Fibroblast of skin of left biceps (primary cell): ENCODE data around the gene POGK.
"Not testable (repeated sequence)": the region's sequence is repeated elsewhere in the genome, so short reads cannot be mapped to it uniquely, and the experiment has no call there.

Experiments
- DNase-seq, 2 experiments: peaks; one replicate each; pipeline ENCODE4 v3.0.0-alpha.2; 2013; ENCODE audit warnings: low read depth in 2 of 2

POGK gene, protein sequence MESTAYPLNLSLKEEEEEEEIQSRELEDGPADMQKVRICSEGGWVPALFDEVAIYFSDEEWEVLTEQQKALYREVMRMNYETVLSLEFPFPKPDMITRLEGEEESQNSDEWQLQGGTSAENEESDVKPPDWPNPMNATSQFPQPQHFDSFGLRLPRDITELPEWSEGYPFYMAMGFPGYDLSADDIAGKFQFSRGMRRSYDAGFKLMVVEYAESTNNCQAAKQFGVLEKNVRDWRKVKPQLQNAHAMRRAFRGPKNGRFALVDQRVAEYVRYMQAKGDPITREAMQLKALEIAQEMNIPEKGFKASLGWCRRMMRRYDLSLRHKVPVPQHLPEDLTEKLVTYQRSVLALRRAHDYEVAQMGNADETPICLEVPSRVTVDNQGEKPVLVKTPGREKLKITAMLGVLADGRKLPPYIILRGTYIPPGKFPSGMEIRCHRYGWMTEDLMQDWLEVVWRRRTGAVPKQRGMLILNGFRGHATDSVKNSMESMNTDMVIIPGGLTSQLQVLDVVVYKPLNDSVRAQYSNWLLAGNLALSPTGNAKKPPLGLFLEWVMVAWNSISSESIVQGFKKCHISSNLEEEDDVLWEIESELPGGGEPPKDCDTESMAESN

DNA sequence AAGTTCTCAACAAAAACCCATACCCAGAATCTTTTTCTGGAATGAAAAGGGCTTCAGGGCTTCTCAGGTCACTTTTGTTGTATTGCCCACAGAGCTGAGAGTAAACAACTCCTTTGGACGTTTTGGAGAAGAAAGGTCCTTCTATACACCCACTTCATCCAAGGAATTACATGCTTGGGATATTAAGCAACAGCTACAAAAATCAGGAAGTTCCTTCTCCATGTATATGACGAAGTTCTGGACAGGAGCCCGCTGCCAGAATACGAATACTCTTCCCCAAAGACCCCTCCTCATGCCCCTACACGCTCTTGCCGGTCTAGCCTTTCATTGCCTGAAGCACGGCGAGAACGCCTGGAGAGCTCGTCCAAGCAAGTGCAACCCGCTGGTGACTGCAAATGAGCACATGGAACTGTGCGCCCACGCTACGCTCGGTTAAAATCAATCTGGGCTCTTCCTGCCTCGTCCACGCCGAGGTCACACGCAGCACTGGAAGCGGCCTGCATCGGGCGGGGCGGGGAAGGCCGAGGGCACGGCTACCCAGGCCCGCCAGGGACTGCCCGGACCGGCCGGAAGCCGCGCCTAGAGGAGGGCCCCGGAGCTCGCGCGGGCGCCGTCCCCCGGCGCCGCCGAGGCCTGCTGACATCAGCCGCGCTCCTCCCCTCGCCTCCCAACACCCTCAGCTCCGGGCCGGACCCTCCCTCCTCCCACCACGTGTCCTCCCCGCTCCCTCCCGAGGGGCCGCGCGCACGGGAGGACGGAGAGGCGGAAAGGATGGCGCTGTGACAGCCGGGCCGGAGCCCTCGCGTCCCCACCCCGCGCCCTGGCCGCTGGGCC is at the start of gene POGK:
Gene POGK, plus strand, starts transcription at position 710 of the 834 bp plus-strand sequence. CDS start 1,482 bp downstream, outside the sequence.
- DNase-seq: peak; percentile 57 to 59

DNA sequence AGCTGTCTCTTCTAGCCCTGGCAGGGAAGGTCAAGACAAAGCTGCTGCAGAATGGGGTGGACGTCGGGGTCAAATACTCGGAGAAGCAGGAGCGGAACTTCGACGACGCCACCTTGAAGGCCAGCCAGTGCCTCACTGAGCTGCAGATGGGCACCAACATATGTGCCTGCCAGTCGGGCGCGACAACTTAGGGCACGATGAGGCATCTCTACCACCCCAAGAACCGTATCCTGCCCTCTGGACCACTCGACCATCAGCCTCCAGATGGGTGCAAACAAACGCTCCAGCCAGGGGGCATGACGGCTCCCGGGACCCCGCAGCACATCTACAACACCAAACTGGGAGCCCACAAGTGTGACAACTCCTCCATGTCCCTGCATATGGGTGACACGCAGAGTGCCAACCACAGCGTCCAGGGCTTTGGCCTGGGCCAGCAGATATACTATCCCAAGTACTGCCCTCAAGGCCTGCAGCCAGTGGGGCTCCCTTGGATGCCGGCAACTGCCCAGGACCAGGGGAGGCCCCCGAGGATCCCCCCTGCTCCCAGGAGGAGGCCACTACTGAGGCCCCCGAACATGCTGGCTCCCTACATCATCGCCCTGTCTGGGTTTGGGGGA is 42.5 kb upstream of the POGK start:
- no peak for DNase-seq

DNA sequence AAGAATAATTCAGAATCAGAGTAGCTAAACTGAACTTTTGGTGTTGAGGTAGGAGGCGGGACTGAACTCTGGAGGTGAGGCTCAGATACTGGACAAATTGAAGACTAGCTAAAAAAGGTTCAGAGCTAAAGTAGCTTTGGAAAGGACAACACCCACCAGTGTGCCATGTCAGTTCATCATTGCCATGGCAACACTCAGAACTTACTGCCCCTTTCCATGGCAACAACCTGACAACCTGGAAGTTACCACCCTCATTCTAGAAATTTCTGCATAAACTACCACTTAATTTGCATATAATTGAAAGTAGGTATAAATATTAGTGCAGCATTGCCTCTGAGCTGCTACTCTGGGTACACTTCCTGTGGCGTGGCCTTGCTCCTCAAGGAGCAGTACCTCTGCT is 30.3 kb upstream of the POGK start:
- DNase-seq: no peak

DNA sequence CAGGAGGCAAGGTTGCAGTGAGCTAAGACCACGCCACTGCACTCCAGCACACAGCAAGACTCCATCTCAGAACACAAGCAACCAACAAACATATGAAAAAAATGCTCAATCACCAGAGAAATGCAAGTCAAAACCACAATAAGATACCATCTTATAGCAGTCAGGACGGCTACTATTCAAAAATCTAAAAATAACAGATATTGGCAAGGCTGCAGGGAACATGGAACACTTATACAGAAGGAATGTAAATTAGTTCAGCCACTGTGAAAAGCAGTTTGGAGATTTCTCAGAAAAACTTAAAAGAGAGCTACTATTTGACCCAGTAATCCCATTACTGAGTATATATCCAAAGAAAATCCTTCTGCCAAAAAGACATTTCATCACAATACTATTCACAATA is 27.6 kb upstream of the POGK start:
- no peak for DNase-seq

DNA sequence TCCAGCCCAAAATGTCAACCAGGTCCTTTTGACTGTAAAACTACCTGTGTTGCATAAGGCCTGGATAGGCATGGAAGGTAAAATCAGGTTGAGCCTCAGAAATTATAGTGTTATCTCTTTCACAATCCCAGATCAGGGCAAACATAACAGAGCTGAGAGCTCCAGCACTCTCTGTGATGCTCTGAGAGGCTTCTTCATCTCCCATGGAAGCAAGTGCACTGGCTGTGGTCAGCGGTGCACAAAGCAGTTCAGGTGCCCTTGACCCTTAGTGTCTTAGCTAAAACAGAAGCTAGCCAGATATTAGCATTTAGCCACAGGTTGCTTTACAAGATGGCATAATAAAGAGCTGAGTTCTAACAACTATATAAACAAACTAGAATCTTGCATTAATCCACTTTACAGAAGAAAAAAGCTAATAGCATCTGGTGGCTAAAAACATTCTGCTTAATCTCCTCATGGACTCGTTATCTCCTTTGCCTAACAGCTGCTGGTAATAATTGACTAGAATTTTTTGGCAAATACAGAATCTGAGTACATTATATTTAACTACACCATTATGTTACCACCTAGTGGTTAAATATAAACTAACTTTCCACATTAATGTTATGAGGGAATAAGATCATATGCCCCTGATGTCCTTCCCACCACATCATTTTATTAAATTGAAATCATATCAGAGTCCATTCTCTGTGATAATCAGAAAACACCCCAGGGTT is 25.6 kb upstream of the POGK start:
- DNase-seq: no peak

DNA sequence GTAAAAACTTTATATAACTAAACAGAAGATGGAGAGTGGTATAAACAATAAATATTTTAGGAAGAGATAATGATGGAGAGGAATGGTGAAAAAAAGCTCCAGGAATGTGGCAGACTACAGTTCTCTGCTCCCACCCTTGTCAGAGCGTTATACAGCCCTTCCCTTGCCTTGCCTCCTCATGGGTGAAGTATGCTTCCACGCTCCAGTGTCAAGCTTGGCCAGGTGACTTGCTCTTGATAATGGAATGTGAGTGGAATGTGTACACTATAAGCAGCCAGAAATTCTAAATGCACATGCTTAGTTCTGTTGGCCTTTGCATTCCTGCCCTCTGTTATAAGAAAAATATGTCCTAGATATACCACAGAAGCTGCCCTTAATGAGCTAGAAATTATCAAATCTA is 24.7 kb upstream of the POGK start:
- no peak for DNase-seq

DNA sequence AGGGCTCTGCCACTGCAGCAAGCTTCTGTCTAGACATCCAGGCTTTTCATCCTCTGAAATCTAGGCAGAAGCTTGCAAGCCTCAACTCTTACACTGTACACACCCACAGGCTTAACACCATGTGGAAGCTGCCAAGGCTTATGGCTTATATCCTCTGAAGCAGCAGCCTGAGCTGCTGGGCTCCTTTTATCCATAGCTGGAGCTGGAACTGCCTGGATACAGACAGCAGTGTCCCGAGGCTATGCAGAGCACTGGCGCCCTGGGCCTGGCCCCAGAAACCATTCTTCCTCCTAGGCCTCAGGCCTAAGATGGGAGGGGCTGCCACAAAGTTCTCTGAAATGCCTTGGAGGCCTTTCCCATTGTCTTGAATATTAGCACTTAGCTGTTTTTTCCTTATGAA is 19.3 kb upstream of the POGK start:
- DNase-seq: no peak

DNA sequence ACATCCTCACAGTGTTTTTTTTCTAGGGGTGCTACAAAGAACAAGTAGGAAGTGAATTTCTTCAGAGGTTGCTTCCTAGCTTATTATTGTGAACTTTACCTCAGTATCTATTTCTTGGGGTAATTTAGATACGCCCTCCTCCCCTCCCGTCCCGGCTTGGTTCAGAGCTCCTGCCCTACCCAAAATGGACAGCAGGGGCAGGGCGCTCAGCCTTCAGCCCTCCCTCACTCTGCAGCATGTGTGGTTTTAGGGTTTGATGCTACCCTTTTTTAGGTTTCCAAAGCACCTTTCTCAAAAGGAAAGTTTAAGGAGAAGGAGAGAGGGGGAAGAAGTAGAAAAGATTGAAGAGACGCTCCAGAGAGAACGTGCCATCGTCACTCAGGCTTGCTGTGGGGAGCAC is 16.9 kb upstream of the POGK start:
- DNase-seq: no peak

DNA sequence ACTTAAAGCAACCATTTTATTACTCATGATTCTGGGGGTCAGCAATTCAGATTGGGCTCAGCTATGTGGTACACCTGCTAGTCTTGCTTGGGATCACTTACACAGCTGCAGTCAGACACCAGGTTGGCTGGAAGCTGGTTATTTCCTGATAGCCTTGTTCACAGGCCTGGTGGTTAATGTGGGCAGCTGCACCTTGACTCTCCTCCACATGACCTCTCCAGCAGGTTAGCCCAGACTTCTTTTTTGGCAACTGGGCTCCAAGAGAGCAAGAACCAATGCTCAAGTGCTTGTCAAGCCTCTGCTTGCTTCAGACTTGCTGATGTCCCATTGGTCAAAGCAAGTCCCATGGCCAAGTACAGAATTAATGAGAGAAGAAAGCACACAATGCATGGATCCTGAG is 11.8 kb upstream of the POGK start:
- DNase-seq: no peak

DNA sequence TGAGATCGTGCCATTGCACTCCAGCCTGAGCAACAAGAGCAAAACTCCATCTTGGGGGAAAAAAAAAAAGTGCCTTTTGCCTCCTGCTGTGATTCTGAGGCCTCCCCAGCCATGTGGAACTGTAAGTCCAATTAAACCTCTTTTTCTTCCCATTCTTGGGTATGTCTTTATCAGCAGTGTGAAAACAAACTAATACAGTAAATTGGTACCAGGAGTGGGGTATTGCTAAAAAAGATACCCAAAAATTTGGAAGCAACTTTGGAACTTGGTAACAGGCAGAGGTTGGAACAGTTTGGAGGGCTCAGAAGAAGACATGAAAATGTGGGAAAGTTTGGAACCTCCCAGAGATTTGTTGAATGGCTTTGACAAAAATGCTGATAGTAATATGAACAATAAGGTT is 9.5 kb upstream of the POGK start:
- DNase-seq: not testable (repeated sequence)

DNA sequence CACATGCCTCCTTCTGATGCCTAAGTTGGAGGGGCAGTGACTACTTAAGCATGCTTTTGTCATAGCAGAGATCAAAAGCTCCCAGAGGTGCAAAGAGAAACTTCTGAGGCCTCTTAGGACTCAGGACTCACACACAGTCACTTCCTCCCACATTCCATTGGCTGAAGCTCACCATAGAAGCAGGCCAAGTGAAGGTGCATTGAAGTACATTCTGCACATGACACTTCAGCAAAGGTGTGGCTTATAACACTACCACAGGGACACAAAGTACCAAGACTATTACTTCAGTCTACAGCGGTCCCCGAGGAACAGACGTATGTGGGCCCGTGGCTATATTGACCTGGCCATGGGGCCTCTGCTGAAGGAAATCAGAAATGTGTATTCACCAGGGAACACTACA is 2.5 kb upstream of the POGK start:
- no peak for DNase-seq

DNA sequence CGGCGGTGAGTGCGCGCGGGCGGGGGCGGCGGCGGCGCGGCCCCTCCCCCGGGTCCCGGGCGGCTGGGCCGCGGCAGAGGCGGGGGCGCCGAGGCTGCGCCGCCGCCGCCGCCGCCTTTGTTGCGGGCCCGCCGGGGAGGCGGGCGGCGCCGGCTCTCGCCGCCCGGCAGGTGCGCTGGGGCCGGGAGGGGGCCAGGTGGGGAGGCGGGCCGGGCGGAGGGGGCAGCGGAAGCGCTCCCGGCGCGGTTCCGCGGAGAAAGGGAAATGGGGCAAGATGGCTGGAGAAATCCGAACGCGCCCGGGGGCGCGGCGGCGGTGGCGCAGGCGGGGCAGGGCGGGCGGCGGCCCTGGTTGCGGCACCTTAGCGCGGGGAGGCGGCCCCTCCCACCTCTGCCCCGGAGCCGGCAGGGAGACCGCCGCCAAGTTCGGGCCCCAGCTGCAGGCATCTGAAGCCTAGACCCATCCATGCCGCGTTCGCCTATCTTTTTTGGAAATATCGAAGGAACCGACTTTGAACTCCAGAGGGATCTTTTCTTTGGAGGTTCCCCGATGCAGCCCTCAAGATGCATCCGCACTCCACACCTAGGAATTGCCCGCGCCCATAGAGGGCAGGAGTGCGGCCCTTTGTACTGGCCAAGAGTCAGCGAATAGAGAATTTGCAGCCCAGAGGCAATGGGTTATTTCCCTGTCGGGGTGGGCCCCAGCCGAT is 479 bp downstream of the POGK start:
- DNase-seq: peak in 1 of 2 experiments; percentile 1

DNA sequence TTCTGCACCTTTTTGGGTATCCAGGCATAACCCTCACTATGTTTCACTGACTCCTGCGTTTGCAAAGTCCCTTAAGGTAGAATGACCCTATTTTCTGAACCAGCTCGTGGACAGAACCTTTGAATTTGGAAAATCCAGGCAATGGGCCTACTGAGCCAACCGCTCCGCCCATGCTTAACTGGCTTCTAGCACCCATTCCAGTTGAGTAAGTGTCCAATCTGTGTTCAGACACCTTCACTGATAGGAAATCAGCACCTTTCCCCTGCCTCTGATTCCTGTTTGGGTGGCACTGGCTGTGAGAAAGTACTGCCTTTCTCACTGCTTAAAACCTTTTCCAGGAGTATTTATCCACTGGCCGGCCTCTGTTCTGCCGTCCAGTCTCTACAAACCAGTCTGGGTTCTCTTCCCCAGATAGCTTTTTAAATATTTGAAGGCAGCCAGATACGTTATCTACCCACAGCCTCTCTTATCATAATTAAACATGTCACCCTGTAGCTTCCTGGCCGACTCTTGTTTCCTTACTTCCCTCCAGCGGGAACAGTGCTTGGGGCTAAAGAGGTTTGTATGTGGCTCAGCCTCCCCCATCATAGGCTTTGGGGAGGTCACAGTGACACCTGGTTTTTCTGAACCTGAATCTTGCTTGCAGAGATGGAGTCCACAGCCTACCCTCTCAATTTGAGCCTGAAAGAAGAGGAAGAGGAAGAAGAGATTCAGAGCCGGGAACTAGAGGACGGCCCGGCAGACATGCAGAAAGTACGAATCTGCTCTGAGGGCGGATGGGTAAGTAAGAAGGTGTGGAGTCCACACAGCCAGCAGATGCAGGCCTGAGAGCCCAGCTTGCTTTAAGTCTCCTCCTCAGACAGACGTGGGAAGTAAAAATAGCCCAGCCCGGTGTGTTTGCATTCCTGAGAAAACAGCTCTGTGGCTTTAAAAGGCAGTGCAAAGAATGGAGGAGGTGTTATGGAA is 1.3 kb downstream of the POGK start:
- no peak for DNase-seq

DNA sequence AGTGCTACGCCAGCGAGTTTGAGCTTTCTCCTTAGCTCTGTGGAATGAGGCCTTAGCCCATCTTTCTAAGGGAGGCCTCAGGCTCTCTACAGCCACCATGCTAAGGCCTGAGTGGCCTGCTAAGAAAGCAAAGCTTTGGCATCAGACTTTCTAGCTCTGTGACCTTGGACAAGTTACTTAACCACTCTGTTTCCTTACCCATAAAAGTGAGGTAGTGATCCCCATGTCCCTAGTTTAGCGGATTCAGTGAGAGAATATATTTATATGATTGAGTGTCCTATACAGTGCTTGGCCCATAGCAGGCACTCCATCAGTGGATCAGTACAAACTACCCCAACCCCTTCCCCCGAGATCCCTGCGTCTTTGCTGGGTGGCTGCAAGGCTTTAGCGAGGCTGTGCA is 4.0 kb downstream of the POGK start:
- DNase-seq: no peak

DNA sequence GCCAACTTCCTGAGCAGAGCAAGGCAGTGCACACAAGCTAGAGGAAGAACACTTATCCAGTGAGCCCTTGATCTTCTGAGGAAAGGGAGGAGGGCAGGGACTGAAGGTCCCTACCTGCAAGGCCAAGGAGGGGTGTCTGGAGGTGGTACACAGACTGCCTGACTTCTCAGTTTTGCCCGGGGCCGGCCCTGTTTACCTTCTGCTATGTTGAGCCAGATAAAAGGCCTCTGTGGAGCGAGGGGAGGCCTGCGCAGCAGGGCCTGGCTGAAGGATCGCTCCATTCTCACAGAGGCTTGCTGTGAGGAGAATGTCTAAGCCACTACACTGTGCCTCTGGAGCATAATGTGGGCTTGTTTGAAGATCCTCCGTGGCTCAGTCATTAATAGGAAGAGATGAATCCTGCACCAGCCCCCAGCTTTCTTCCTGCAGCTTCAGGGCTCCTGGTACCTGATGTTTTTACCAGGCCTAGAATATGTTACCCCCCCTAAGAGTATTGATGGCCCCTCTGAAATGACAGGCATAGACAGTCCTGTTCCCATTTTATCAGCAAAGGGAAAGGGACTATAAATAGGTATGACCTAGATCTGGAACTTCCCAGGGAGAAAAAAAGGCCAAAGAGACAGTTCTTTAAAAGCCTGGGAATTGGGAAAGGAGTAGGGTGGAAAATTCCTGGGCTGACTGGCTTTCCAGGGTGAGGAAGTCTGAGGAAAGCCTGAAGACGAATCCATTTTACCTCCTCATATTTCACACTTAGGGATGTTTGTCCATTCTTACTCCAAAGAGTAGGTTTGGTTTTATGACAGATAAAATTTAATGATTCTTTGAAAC is 4.7 kb downstream of the POGK start:
- no peak for DNase-seq

DNA sequence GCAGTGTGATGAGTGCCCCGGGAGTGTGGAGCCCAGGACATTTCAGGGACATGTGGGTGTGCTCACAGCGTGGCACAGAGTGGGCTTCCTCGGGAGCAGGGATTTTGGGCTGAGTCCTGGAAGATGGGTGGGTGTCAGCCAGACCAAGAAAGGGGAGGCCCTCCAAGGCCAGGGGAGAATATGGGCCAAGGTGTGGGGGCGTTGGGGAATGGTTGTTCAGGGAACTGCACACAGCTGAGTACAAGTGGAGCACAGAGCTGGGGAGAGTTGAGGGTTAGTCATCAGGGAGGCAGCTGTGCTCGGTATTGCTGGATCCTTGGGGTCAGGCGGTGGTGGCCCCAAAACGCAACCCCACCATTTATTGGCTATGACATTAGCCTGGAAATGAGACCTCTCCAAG is 5.5 kb downstream of the POGK start:
- DNase-seq: no peak

DNA sequence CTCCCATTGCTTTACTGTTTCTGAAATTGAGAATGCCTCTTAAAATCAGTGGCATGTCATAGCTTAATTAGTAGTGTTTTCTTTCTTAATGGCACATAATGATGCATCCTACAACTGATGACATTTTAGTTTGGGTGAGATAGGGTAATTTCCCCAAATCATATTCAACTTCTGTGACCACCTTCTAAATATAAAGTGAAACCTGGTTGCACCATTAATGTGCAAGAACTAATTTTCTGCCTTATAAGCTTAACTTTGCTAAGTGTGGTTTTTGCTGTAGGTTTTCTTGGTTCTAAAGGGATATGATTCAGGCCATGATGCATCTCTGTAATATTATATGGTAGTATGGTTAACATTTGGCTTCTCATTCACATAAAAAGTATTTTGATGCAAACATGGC is 8.9 kb downstream of the POGK start:
- no peak for DNase-seq

DNA sequence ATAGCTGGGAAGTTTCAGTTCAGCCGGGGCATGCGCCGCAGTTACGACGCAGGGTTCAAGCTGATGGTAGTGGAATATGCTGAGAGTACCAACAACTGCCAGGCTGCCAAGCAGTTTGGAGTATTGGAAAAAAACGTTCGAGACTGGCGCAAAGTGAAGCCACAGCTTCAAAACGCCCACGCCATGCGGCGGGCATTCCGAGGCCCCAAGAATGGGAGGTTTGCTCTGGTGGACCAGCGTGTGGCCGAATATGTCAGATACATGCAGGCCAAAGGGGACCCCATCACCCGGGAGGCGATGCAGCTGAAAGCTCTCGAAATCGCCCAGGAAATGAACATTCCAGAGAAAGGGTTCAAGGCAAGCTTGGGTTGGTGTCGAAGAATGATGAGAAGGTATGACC is 9.9 kb downstream of the POGK start:
- no peak for DNase-seq

DNA sequence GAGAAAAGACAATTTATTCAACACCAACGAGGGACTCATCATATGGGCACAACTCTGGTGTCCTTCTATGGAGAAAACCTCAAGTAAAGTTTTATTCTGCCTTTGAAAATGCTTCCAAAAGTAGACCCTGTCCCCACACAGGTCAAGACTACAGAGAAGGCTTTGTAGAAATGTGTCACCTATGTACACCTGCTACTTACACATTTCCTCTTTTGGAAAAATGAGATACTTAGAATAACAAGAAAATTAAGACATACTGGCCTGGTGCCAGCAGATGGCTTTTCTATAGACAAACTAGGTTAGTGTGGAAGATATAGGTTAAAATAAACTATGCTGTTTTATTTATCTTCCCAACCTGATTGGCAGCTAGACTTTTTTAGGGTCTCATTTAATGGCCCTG is 13.6 kb downstream of the POGK start:
- no peak for DNase-seq
